GM18519 (cell line): ENCODE data around the gene ACOT11.

ENCODE experiments used
- ATAC-seq: cut with Tn5 transposase; IDR thresholded peaks from one replicate; pipeline ENCODE4 v1.9.1; 2021; ENCODE audit warnings: mild to moderate bottlenecking, moderate library complexity; ENCODE audit not compliant: unreplicated experiment, low FRiP score

Gene ACOT11

DNA sequence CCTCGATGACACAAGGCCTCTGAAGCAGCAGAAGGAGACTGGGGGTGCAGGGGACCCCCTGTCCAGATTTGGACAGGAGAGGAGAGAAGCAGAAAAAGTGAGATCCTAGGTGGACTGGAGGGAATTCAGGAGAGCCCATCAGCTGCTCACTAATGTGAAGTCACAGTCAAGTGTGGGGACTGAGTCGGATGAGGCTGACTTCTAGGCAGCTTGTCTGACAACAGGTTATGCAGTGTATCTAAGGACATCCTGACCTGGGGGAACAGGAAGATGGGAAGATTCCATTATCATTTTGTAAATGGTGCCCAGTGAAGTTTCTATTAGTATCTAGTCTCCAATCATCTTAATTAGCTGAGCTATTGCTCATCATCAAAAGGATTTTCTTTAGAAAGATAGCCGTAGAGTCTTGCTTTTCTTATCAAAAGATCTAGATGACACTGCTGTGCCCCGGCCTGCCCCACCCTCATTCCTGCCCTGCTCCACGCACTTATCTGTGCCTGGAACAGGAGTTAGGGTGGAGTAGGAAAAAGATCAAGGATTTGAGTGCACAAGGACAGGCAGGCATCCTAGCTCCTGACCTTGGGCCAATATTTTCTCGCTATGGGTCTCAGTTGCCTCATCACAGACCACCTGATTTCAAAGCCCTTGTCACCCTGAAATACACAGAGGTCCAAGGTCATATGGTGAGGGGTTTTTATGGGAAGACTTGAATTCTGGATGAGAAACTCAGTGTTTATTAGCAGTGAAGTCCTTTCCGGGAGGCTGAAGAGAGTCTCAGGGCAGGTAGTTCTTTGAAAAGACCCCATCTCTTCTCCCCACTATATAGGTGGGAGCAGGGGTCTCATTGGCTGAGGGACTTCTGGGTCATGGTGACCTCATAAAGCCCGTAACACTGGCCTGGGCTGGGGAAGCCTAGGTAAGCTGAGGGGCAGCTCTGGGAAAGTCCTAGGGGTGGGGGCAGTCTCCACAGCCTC is 93.1 kb downstream of the ACOT11 start, which contains the start of gene MROH7:
MROH7 (plus strand) TSS at position 924 of the 974 bp plus-strand sequence. CDS start 11,141 bp downstream, outside the sequence.
- no peak for ATAC-seq

DNA sequence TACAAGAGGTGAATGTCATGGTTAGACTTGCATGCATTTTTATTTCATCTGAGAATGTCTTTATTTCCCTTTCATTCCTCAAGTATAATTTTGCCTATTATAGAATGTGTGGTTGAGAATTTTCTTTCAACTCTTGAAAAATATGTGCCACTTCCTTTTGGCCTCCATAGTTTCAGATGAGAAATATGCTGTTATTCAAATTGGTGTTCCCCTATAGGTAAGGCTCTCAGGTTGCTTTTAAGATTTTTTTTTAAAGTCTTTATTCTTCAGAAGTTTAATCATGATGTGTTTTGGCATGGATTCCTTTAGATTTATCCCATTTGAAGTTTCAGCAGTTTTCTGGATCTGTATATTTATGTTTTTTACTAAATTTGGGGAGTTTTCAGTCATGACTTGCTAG is 95.7 kb downstream of the ACOT11 start:
- no peak for ATAC-seq

DNA sequence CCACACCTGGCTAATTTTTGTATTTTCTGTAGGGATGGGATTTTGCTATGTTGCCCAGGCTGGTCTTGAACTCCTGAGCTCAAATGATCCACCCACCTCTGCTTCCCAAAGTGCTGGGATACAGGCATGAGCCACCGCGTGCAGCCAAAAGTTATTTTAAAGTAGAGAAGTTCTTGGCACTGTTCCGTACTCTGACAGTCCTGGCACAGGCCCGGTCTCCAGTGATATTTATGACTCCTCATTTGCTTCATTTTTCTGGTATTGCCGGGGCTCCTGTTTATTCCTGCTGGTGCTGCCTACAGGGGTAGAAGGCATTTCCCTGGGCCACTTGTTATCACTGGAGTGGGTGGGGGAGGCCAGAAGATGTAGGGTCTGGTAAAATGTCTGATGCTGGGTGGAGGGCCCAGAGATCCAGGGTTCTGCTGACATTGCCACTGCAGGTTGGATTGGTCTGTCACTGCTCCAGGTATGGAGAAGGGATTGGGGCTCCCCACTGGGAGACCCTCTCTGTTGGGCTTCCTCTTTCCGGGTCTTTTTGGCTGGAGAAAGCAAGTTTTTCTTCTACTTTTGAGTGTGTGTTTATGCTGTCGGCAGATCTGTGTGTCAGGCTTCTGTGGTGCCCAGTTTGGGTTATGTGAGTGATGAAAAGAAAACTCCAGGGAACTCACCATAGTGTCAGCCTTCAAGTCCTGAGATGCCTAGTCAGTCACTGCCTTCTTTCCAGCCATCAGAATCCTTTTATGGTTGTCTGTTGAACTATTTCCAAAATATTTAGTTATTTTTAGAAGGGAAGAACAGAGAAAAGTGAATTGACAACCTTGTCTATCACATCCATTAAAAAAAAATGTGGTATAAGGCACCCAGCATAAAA is 98.0 kb downstream of the ACOT11 start:
- ATAC-seq, result no peak

DNA sequence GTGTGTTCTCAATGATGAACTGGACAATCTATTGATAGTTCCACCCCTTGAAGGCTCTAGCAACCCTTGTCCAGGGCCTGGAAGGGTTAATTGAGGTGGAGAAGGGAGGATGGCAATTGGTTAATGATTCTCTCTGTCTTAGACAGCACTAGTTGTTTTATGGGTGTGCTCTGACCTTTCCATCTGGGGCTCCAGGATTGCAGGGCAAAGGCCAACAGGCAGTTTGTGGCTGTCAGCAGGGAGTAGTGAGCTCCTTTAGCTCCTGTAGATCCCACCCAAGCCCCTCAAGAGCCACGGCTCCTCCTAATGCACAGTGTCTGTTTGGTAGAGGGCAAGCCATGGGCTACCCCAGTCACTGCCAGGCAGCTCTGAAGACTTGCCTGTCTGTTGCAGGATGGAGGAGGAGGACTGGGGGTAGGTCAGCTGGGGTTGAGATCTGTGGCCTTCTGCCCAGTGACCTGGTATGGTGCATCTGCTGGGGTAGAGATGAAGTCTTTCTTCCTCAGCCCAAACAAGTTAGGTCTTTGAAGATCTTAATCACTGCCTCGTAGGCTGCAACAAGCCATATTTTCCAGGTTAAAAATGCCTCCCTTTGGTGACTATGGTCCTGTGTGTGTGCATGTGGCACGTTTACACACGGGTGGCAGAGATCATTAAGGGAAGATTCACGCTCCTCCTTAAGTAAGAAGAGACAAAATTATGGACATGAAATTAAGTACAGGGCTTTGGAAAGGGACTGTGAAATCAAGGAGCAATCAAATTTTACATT is 101.3 kb downstream of the ACOT11 start:
- ATAC-seq, result no peak

DNA sequence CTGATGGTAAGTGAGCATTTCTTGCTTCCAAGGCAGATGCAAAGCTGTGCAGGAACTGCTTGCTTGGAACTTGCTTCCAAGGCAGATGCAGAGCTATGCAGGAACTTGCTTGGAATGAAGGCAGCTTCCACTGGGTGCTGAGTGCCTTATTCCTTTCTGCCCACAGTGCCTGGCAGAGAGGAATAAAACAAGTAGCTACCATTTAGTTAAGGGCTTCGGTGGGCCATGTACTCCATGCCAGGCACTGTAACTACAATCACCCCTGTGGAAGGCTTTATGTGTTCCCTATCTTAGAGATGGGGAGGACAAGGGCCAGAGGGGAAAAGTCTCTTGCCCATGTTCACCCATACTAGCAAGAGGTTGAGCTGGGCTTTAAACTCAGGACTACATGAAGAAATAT is 101.9 kb downstream of the ACOT11 start:
- ATAC-seq, result no peak

DNA sequence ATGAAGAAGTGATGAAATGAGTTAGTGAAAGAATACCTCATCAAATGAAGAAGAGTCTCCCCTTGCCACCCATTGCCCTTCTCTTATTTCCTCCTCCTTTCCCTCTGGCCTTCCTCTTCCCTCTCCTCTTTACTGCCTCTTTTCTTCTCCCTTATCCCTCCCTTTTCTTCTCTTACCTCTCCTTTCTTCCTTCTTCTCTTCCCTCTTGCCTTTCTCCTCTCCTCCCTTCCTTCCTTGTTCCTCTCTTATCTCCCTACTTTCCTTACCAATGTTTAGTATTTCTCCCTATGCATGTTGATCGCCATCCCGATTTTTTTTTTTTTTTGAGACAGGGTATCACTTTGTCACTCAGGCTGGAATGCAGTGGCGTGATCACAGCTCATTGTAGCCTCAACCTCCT is 102.4 kb downstream of the ACOT11 start:
- no peak for ATAC-seq

DNA sequence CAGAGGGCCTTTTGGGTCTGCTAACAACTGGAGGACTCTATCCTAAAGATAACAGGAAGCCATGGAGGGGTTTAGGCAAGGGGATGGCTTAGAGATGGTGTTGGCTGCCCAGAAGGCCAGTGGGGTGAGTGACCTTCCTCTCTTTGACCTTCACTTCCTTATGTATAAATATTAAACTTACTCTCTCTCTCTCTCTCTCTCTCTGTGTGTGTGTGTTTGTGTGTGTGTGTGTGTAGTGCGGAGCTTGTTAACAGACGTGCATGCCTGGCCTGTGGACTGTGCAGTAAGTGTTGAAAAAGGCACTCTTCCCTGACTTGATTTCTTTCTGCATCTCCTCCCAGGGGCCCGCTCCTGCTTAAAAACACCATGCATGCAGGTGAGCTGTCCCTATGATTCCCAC is 103.6 kb downstream of the ACOT11 start:
- ATAC-seq, result no peak

DNA sequence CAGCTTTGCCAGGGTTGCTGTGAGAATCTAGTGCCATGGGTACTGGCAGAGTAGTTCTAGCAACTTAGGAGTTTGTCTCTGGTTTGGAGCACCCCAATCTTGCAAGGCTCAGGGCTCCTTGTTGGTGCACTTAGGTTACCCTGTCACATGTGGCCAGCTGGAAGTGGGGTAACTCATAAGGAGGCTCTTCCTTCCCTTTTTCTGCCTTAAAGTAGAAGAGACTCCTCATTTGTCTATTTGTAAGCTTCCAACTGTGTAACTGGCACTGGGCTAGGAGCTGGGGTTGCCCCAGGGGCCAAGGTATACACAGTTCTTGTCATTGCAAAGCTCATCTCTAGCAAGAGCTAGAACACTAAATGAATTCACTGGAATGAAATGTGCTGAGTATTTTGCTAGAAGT is 104.1 kb downstream of the ACOT11 start:
- no peak for ATAC-seq

DNA sequence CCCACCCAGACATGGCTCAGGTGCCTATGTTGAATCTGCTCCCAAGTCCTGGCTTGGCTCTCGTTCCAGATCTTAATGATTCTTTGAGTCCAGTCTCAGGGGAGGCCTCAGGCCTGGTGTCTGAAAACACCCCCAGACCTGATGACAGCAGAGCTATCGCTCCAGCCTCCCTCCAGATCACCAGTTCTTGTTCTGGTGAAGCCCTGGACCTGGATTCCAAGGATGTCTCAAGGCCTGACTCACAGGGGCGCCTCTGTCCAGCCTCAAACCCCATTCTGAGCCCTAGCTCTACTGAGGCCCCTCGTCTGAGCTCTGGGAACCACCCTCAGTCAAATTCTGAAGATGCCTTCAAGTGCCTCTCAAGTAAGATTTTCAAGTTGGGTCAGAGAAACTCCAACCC is 105.0 kb downstream of the ACOT11 start:
- no peak for ATAC-seq

DNA sequence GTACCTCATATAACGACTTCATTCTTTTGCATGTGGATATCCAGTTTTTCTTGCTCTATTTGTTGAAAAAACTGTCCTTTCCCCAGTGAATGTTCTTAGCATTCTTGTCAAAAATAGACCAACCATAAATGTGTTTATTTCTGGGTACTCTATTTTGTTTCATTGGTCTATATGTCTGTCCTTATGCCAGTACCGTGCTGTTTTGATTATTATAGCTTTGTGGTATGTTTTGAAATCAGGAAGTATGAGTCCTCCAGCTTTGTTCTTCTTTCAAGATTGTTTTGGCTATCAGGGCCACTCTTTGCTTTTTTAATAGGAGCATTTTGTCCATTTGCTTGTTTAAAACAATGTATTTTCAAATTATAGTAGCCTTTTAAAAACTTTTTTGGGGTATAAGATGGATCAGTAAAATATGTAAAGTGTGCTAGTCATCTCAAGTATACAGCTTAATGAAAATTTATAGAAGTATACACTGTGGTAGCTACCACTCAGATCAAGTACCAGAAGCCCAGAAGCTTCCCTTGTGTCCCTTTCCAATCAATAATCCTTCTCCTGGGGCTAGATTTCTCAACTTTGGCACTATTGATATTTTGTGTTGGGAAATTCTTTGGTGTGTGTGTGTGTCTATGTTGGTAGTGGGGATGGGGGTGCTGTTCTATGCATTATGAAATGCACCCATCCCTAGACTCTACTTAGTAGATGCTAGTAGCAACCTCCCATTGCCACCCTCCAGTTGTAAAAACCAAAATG is 110.3 kb downstream of the ACOT11 start:
- ATAC-seq, result no peak
